Fibroblast of peridontal ligament (primary cell): ENCODE results near the gene ZNF333.
"Not testable (repeated sequence)": the region's sequence is repeated elsewhere in the genome, so short reads cannot be mapped to it uniquely, and the experiment has no call there.

Source experiments
- DNase-seq: peaks from one replicate; pipeline ENCODE4 v3.0.0-alpha.2; 2010; ENCODE audit errors: extremely low read depth

Gene ZNF333

GRCh38 chr19:14768001-14768400 is 78.2 kb downstream of the ZNF333 start:
- no peak for DNase-seq

- no peak for DNase-seq
Measured at GRCh38 chr19:14769201-14769600, 79.4 kb downstream of the ZNF333 start.

DNA sequence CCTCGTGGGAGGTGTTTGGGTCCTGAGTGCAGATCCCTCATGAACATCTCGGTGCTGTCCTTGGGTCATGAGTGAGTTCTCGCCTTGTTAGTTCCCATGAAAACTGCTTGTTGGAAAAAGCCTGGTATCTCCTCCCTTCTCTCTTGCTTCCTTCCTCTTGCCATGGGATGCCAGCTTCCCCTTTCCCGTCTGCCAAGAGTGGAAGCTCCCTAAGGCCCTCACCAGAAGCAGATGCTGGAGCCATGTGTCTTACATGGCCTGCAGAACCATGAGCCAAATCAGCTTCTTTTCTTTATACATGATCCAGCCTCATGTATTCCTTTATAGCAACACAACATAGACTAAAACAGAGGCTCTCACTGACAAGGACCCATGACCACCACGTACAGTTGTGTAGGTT is 80.3 kb downstream of the ZNF333 start:
- DNase-seq: no peak

GRCh38 chr19:14770944-14771839 is 81.3 kb downstream of the ZNF333 start:
- no peak for DNase-seq

DNA sequence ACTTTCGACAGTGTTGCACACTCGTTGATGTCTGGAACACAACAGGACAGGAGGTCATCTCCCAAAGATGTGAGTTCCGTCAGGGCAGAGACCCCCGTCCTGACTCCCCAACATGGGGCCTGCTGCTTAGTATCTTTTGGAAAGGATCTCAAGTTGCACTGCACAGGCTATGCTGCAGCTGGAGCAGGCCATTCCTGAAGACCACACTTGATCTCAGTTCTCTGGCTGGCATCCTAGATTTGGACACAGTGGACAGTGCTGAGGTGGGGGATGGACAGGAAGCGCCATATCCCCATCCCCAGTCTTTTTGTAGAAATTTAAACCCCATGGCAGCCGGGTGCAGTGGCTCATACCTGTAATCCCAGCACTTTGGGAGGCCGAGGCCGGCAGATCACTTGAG is 82.6 kb downstream of the ZNF333 start:
- no peak for DNase-seq

DNA sequence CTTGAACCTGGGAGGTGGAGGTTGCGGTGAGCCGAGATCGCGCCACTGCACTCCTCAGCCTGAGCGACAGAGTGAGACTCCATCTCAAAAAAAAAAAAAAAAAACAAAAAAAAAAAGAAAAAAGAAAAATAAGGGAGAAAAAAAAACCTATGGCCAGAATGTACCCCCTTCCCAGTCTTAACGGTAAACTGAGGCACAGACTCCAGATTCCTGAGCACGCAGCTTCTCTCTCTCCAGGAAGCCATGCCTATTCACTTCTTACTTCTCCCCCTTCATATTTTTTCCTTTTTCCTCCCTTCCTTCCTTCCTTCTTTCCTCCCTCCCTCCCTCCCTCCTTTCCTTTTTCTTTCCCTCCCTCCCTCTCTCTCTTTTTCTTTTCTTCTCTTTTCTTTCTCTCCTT is 83.1 kb downstream of the ZNF333 start:
- DNase-seq: no peak

DNA sequence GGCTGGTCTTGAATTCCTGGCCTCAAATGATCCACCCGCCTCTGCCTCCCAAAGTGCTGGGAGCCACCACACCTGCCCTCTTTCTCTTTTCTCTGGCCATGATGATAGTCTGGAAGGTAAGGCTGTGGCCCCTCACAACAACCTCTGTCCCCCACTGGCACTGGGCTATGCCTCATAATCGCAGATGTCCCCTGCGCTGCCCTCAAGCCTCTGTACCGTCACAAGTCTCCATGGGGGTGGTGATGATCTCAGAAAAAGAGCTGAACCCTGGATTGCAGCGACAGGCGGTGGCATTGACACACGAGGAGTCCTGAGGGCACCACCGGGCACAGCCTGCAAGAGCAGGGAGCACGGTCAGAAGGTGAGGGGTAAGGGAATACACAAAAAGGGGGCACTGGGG is 83.9 kb downstream of the ZNF333 start:
- DNase-seq: not testable (repeated sequence)

GRCh38 chr19:14774373-14774772 is 84.5 kb downstream of the ZNF333 start:
- DNase-seq: no peak

- DNase-seq: not testable (repeated sequence)
Measured at GRCh38 chr19:14775326-14775725, 85.5 kb downstream of the ZNF333 start.

GRCh38 chr19:14775869-14776586 is 86.2 kb downstream of the ZNF333 start:
- no peak for DNase-seq

DNA sequence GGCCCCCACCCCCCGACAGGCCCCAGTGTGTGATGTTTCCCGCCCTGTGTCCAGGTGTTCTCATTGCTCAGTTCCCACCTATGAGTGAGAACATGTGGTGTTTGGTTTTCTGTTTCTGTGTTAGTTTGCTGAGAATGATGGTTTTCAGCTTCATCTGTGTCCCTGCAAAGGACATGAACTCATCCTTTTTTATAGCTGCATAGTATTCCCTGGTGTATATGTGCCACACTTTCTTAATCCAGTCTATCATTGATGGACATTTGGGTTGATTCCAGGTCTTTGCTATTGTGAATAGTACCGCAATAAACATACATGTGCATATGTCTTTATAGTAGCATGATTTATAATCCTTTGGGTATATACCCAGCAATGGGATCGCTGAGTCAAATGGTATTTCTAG is 87.8 kb downstream of the ZNF333 start:
- DNase-seq: not testable (repeated sequence)

DNA sequence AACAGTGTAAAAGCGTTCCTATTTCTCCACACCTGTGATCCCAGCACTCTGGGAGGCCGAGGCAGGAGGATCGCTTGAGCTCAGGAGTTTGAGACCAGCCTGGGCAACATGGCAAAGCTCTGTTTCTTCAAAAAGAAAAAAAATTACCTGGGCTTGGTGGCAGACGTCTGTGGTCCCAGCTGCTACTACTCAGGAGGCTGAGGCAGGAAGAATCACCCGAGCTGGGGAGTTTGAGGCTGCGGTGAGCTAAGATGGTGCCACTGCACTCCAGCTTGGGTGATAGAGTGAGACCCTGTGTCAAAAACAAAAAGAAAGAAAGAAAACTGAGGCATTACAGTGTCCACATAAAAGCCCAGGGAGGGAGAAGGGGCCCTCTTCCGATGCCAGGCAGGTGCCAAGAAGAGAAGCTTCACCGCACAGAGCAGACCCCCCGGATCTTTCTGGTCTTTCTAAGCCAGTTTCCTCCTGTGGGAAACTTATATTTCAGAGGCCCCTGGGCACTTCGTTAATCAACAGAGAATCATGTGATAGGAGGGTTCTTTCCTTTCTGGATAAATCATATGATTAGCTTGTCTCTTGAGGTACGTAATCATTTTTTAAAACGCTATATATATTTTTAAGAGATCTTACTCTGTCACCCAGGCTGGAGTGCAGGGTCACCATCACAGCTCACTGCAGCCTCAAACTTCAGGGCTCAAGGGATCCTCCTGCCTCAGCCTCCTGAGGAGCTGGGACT is 88.4 kb downstream of the ZNF333 start, which contains the start of gene ADGRE2:
Gene ADGRE2, minus strand, starts transcription at position 451 of the 736 bp plus-strand sequence. CDS start 1,804 bp downstream, outside the sequence.
- DNase-seq: not testable (repeated sequence)

DNA sequence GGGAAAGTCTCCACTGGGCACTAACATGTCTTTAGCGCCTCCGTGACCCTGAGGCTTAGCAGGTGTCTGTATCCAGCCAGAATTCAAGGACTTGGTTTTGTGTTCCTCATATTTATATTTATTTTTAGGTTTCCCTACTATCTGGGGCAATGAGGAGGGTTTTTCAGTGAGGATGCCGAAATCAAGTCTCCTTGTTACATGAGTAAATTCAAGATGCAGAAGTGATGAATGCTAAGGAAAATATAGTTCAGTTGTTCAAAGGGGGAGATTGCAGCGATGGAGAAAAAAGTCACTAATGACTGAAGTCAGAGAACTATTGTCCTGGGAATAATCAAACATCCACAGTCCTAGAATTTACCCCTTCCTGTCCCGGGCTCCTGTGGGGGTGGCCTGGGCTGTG is 89.3 kb downstream of the ZNF333 start:
- no peak for DNase-seq

DNA sequence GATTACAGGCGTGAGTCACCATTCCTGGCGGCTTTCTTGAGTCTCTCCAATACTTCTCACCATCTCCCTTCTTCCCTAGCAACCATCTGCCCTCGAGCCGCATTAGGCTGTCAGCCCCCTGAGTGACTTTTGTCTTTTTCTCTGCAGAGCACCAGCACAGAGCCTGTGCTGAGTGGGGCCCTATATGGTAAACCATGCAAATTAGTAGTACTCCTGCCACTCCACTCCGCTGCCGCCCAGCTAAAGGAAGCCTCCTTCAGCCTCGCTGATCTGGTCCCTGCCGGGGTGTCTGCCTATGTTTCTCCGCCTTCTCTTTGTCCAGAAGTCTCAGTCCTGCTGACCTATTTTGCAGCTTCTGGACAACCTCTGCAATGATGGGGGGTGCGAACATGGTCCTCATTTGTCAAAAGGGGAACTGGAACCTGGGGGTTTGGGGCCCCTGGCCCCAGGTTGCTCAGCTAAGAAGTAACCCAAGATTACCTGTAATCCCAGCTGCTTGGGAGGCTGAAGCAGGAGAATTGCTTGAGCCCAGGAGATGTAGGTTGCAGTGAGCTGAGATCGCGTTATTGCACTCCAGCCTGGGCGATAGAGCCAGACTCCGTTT is 90.9 kb downstream of the ZNF333 start:
- not testable (repeated sequence) for DNase-seq

- DNase-seq: not testable (repeated sequence)
Measured at GRCh38 chr19:14781713-14782536, 92.1 kb downstream of the ZNF333 start.

- DNase-seq: no peak
Measured at GRCh38 chr19:14782626-14783409, 93.0 kb downstream of the ZNF333 start.
